Stimulated activated CD4-positive, alpha-beta T cell treated with anti-CD3 and anti-CD28 coated beads, Interleukin-1b, Interleukin-23, amount 100 ng/mL, for 24 hours (primary cell): ENCODE data around the gene GUCD1.
"Not testable (repeated sequence)": the region's sequence is repeated elsewhere in the genome, so short reads cannot be mapped to it uniquely, and the experiment has no call there.

Experiments
- DNase-seq, 4 experiments: peaks; one replicate each; pipeline ENCODE4 v3.0.0-alpha.2; 2020; ENCODE audit warnings: low read depth in 4 of 4, low spot score in 1 of 4

The GUCD1 gene

GRCh38 chr22:24532075-24532474 lies 22.9 kb downstream of the GUCD1 start:
- DNase-seq, result no peak

GRCh38 chr22:24530968-24531367 lies 24.0 kb downstream of the GUCD1 start:
- not testable (repeated sequence) for DNase-seq

GRCh38 chr22:24529898-24530297 lies 25.0 kb downstream of the GUCD1 start:
- no peak for DNase-seq

- DNase-seq, result no peak
Measured at GRCh38 chr22:24526191-24526590, 28.7 kb downstream of the GUCD1 start.

GRCh38 chr22:24525416-24526037 lies 29.4 kb downstream of the GUCD1 start:
- DNase-seq, result peak; percentile 38 to 72 (median 50)

- DNase-seq, result no peak
Measured at GRCh38 chr22:24523873-24524272, 31.1 kb downstream of the GUCD1 start.

- peak in 2 of 4 experiments; percentile 11 to 28 for DNase-seq
Measured at GRCh38 chr22:24521791-24522245, 33.1 kb downstream of the GUCD1 start.

GRCh38 chr22:24519496-24519895 lies 35.4 kb downstream of the GUCD1 start:
- no peak for DNase-seq

- no peak for DNase-seq
Measured at GRCh38 chr22:24518771-24519485, 36.0 kb downstream of the GUCD1 start.

GRCh38 chr22:24518228-24518627 lies 36.7 kb downstream of the GUCD1 start:
- no peak for DNase-seq

GRCh38 chr22:24517446-24517845 lies 37.5 kb downstream of the GUCD1 start:
- no peak for DNase-seq

- no peak for DNase-seq
Measured at GRCh38 chr22:24516301-24516737, 38.6 kb downstream of the GUCD1 start.

GRCh38 chr22:24515027-24515338 lies 40.0 kb downstream of the GUCD1 start:
- DNase-seq, result no peak

GRCh38 chr22:24514241-24515026 lies 40.5 kb downstream of the GUCD1 start:
- no peak for DNase-seq

GRCh38 chr22:24513378-24514240 lies 41.3 kb downstream of the GUCD1 start:
- DNase-seq, result no peak

GRCh38 chr22:24512043-24512442 lies 42.9 kb downstream of the GUCD1 start:
- no peak for DNase-seq

GRCh38 chr22:24510637-24511625 lies 44.0 kb downstream of the GUCD1 start:
- DNase-seq, result no peak

GRCh38 chr22:24507716-24508115 lies 47.2 kb downstream of the GUCD1 start:
- no peak for DNase-seq

GRCh38 chr22:24506802-24507438 lies 48.0 kb downstream of the GUCD1 start:
- no peak for DNase-seq
